Adrenal gland (tissue), 12 donors: Measurements from ENCODE around the gene TSGA10. TPM values are rescaled to one million over a fixed set of nuclear protein-coding genes. Genes with fewer than 3 reads are reported as not detected.
"Not testable (repeated sequence)": the region's sequence is repeated elsewhere in the genome, so short reads cannot be mapped to it uniquely, and the experiment has no call there.

Experiments
- DNase-seq, 7 donors: peaks; one replicate each; pipeline ENCODE4 v3.0.0-alpha.2; 2019 to 2020
- H3K27ac ChIP-seq, 5 donors: fragments of 200-600 bp; sonication (generic) in 4 of 5; 1 replicate in 3 of 5; 2 replicates in 2 of 5; pipeline versions ENCODE4 v1.5.1 to v1.8.0; 2016 to 2020; ENCODE audit warnings: mild to moderate bottlenecking in 1 of 5
- H3K27me3 ChIP-seq: fragments of 200-600 bp; 2 replicates; pipeline ENCODE4 v1.8.0; 2021
- H3K36me3 ChIP-seq, 2 donors: fragments of 200-600 bp; replicated peaks in 1 of 2; 1 replicate in 1 of 2; 2 replicates in 1 of 2; pipeline versions ENCODE4 v1.5.1 to v1.8.0; 2018 to 2022
- H3K4me1 ChIP-seq, 2 donors: fragments of 200-600 bp; replicated peaks in 1 of 2; 1 replicate in 1 of 2; 2 replicates in 1 of 2; pipeline versions ENCODE4 v1.5.1 to v1.8.0; 2018 to 2021
- H3K4me3 ChIP-seq, 4 donors: fragments of 200-600 bp; sonication (generic) in 3 of 4; one replicate each; pipeline ENCODE4 v1.5.1; 2016 to 2018
- H3K9me3 ChIP-seq, 3 donors: fragments of 200-600 bp; sonication (generic) in 1 of 3; replicated peaks in 1 of 3; 1 replicate in 2 of 3; 2 replicates in 1 of 3; pipeline versions ENCODE4 v1.5.1 to v1.8.0; 2016 to 2021
- POLR2A ChIP-seq, 2 donors: fragments of 450-650 bp; IDR thresholded peaks; one replicate each; pipeline ENCODE4 v1.6.1; 2017; ENCODE audit warnings: antibody characterized with exemption in 2 of 2, mild to moderate bottlenecking in 2 of 2, moderate library complexity in 1 of 2
- WGBS, 4 donors: extraction: QIAGEN DNeasy Blood & Tissue Kit in 2 of 4; methylation state at CpG; one replicate each; pipeline versions ENCODE4 v1.1.5 to v1.1.7; 2013 to 2017; 5-methylcytosine and 5-hydroxymethylcytosine counted together
- intact Hi-C, 2 donors: fragments of 100-400 bp; cut with DNase I; formaldehyde crosslinking; loops; one replicate each; pipeline versions ENCODE4 v1.14.1 to v1.15.0; 2022 to 2023
- polyA plus RNA-seq, 3 donors: library from polyadenylated mRNA; stranded (reverse); fragments of 200-250 nt in 2 of 3; fragments of 350-450 nt in 1 of 3; fragmentation: Illumina TruSeq in 1 of 3; extraction: RNeasy Lipid Tissue Mini Kit (QIAGEN cat#74804) in 1 of 3; gene quantifications; one replicate each; pipeline ENCODE4 v1.2.3, GENCODE V29; 2013 to 2014
- total RNA-seq, 9 donors: library from RNA; depleted of rRNA in 4 of 9; stranded (reverse); fragments of >200 nt in 4 of 9; fragments of 120-200 nt in 1 of 9; fragmentation: NEBNext Ultra II Directional in 1 of 9; extraction: Animal tissue kit (Norgen Biotek cat#: 25700) in 1 of 9; gene quantifications; one replicate each; pipeline versions ENCODE4 v1.1.0 to v1.2.4, GENCODE V29; 2013 to 2023
- TF ChIP-seq, protein P1 (sequence below), 6 experiments: fragments of 450-650 bp in 4 of 6; fragments of 200-600 bp in 2 of 6; sonication (generic) in 1 of 6; IDR thresholded peaks; 1 replicate in 5 of 6; 2 replicates in 1 of 6; pipeline versions ENCODE4 v1.5.1 to v1.8.0; 2016 to 2021; ENCODE audit warnings: antibody characterized with exemption in 6 of 6, mild to moderate bottlenecking in 2 of 6, moderate library complexity in 1 of 6
- donor health status: healthy with polysubstance abuse.
- donor health status: Bipolar disorder and iron deficiency.
- donor health status: DM: yes; HTN: yes; CAD: no.
- donor health status: DM: no; HTN: no; CAD: no.
- donor health status: DM: no; HTN: no; CAD: no.
- donor health status: DM: yes; HTN: yes; CAD: no.

TSGA10 gene
- total and polyA plus RNA-seq, 12 donors: 2.3 to 24.1 (median 6.9) TPM

DNA sequence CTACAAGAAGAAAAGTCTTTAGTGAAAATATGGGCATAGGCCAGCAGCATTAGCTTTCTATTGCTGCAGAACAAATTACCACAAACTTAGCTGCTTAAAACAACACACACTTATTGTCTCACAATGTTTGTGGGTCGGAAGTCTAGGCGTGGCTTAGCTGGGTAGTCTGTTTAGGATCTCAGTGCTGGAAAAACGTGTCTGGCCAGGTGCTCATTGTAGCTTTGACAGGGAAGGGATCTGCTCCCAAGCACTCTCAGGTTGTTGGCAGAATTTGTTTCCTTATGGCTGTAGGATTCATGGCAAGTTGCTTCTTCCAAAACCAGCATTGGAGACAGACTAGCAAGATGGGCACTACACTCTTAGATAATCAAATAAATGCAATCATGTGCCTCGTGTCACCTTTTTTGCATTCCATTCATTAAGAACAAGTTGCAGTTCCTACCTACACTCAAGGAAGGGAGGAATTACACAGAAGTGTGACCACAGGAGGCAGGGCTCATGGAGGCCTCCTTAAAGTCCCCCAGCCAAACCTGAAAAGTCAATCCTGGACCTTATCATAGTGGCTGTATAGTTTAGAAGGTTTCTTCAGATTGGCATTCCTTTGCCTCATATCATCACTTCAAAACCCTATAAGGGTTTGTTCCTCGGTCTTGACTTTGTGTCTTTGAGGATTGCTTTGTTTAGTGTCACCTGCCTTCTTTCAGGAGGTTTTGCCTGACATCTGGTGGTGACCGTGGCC lies 43.5 kb upstream of the TSGA10 start:
- no peaks in the 10 kb centered on the region for H3K4me1 ChIP-seq
- intact Hi-C loops: no loop called here
- WGBS, 4 donors: 82 to 97% (median 94%) methylated on average over 6 of the region's 6 CpGs
- DNase-seq: no peak
- H3K9me3 ChIP-seq: no peaks in the 10 kb centered on the region
- no peaks in the 10 kb centered on the region for H3K27me3 ChIP-seq
- peaks cover 0 to 32% of the 10 kb centered on the region in 2 donors for H3K36me3 ChIP-seq
- no peak overlapping the region for H3K27ac ChIP-seq
- H3K4me3 ChIP-seq: no peak overlapping the region
- TF ChIP-seq POLR2A (IDR thresholded peaks at IDR 0.05): no peak
- TF ChIP-seq, protein P1, sequence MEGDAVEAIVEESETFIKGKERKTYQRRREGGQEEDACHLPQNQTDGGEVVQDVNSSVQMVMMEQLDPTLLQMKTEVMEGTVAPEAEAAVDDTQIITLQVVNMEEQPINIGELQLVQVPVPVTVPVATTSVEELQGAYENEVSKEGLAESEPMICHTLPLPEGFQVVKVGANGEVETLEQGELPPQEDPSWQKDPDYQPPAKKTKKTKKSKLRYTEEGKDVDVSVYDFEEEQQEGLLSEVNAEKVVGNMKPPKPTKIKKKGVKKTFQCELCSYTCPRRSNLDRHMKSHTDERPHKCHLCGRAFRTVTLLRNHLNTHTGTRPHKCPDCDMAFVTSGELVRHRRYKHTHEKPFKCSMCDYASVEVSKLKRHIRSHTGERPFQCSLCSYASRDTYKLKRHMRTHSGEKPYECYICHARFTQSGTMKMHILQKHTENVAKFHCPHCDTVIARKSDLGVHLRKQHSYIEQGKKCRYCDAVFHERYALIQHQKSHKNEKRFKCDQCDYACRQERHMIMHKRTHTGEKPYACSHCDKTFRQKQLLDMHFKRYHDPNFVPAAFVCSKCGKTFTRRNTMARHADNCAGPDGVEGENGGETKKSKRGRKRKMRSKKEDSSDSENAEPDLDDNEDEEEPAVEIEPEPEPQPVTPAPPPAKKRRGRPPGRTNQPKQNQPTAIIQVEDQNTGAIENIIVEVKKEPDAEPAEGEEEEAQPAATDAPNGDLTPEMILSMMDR (IDR thresholded peaks at IDR 0.05): no peak

DNA sequence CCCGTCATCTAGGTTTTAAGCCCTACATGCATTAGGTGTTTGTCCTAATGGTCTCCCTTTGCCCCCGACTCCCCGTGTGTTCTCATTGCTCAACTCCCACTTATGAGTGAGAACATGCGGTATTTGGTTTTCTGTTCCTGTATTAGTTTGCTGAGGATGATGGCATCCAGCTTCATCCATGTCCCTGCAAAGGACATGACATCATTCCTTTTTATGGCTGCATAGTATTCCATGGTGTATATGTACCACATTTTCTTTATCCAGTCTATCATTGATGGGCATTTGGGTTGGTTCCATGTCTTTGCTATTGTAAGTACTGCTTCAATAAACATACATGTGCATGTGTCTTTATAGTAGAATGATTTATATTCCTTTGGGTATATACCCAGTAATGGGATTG lies 37.6 kb upstream of the TSGA10 start:
- DNase-seq, H3K4me1 ChIP-seq, H3K9me3 ChIP-seq, H3K27ac ChIP-seq, H3K4me3 ChIP-seq, intact Hi-C loops, H3K27me3 ChIP-seq: not testable (repeated sequence)
- 96 to 99% (median 98%) methylated on average over 4 of the region's 4 CpGs for WGBS, 4 donors
- H3K36me3 ChIP-seq: peaks cover 0 to 41% of the 10 kb centered on the region in 2 donors

DNA sequence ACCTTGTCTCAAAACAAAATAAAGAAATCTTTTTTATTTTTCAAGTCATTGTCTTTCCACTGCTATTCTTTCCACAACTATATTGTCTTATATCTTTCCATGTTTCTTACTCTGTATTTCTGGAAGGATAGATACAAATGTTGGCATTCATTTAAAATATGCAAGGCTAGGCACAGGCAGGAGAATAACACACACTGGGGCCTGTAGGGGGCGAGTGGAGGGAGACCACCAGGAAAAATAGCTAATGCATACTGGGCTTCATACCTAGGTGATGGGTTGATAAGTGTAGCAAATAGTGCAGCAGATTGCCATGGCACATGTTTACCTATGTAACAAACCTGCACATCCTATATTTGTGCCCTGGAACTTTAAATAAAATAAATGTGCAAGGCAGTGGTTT lies 35.8 kb upstream of the TSGA10 start:
- H3K36me3 ChIP-seq: peaks cover 0 to 25% of the 10 kb centered on the region in 2 donors
- H3K27ac ChIP-seq: no peak overlapping the region

DNA sequence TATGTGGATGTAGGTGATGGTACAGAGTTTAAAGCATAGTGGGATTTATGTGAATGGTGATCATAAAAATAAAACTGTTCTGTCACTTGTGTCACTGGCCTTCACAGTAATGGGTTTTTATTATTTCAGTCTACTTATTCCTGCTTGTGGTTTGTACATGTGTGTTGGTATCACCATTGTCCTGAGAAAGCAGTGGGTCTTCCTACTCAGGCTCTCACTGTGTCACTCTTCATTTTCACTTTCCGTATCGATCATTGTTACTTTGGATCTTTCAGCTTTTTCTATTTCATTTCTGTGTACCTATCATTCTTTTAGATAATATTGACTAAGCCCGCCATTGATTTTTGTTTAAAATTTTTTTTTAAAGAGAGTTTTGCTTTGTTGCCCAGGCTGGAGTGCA lies 33.6 kb upstream of the TSGA10 start:
- no peaks in the 10 kb centered on the region for H3K27me3 ChIP-seq
- WGBS, 4 donors: 93 to 97% (median 95%) methylated on average over 3 of the region's 3 CpGs
- TF ChIP-seq, protein P1 (IDR thresholded peaks at IDR 0.05): no peak
- no peak for TF ChIP-seq POLR2A (IDR thresholded peaks at IDR 0.05)
- peaks cover 0 to 8% of the 10 kb centered on the region in 2 donors for H3K4me1 ChIP-seq
- H3K36me3 ChIP-seq: peaks cover 0 to 19% of the 10 kb centered on the region in 2 donors
- no peak for DNase-seq
- no peaks in the 10 kb centered on the region for H3K9me3 ChIP-seq
- intact Hi-C loops: loop anchor here in 1 of 2 donors (10.0 kb wide), 1 partner anchor 146 kb away; the partner anchor contains the start of genes EIF5B and TXNDC9
- H3K27ac ChIP-seq: no peak overlapping the region
- H3K4me3 ChIP-seq: no peak overlapping the region

More for the DNA sequence above, 35.8 kb upstream of the TSGA10 start:
- intact Hi-C loops: no loop called here
- 83 to 89% (median 87%) methylated on average over 1 of the region's 1 CpG for WGBS, 4 donors
- TF ChIP-seq, protein P1 (IDR thresholded peaks at IDR 0.05): no peak
- TF ChIP-seq POLR2A (IDR thresholded peaks at IDR 0.05): no peak
- Histone ChIP-seq H3K27me3 (no peaks in the 10 kb centered on the region), H3K4me3 (no peak overlapping the region), H3K4me1 (no peaks in the 10 kb centered on the region), H3K9me3 (no peaks in the 10 kb centered on the region)
- DNase-seq: no peak

DNA sequence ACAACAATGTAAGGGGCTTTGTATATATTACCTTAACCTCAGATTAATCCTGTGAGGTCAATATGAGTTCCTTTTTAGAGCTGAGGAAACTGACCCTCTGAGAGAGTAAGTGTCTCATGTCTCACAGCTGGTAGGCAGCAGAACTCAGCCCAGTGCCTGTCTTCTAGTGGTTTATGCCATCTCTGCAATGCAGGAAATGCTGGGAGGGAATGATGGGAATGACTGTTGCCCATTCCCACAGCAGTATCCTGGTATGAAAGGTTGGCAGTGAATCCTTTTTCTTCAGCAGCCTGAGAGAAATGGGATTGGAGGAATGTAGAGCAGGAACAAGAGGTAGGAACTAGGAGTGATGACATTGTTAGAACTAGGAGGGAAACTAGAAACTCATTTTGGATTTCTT lies 32.3 kb upstream of the TSGA10 start:
- Histone ChIP-seq H3K9me3 (no peaks in the 10 kb centered on the region), H3K4me3 (no peak overlapping the region), H3K27ac (no peak overlapping the region), H3K36me3 (peaks cover 0 to 19% of the 10 kb centered on the region in 2 donors), H3K4me1 (peaks cover 7 to 20% of the 10 kb centered on the region in 2 donors), H3K27me3 (no peaks in the 10 kb centered on the region)
- no peak for DNase-seq
- no peak for TF ChIP-seq POLR2A (IDR thresholded peaks at IDR 0.05)
- TF ChIP-seq, protein P1 (IDR thresholded peaks at IDR 0.05): no peak
- intact Hi-C loops: loop anchor here in 1 of 2 donors (10.0 kb wide), 1 partner anchor 148 kb away; the partner anchor contains the start of genes EIF5B and TXNDC9
